ENCODE data around the gene TMX4.

- TF ChIP-seq CTCF (IDR thresholded peaks at IDR 0.05; ENCODE audit: extremely low read depth in 1 of 2, insufficient read depth in 1 of 2, low read depth in 1 of 2, low read length in 2 of 2) (no peak), POLR2A (IDR thresholded peaks at IDR 0.05; ENCODE audit: low read depth, low read length) (no peak), EZH2 (IDR thresholded peaks at IDR 0.05; ENCODE audit: borderline replicate concordance, low read depth, low read length, severe bottlenecking) (no peak)
Measured at GRCh38 chr20:7950387-7950786, 69.2 kb downstream of the TMX4 start.

Data from endothelial cell of umbilical vein (primary cell).